Ureter (tissue), 1 donor: ENCODE results near the gene OXER1. TPM values are rescaled to one million over a fixed set of nuclear protein-coding genes. Genes with fewer than 3 reads are reported as not detected.
A peak's percentile ranks its signal among the peaks of the same experiment; 100 is the strongest.

Experiments
- DNase-seq: peaks from one replicate; pipeline ENCODE4 v3.0.0-alpha.2; 2020; ENCODE audit warnings: low spot score
- total RNA-seq: library from RNA; stranded (reverse); gene quantifications from one replicate; pipeline ENCODE4 v1.2.4, GENCODE V29; 2023
- donor health status: DM: yes; HTN: yes; CAD: no.

Gene OXER1
- total RNA-seq, 1 donor from 2014 or later, result 3.1 TPM

- peak; percentile 42 for DNase-seq
These were observed 30.5 kb upstream of the OXER1 start for GRCh38 chr2:42794271-42795046.

GRCh38 chr2:42793334-42794270 is 29.7 kb upstream of the OXER1 start:
- peak; percentile 50 for DNase-seq

- peak; percentile 69 for DNase-seq
These were observed 28.8 kb upstream of the OXER1 start, which contains the start of gene HAAO for GRCh38 chr2:42792583-42793333. HAAO (minus strand) TSS chr2:42792583; CDS start chr2:42792536, 47 bp downstream.

- no peak for DNase-seq
These were observed 28.2 kb upstream of the OXER1 start for GRCh38 chr2:42792087-42792582.

GRCh38 chr2:42791606-42792005 is 27.7 kb upstream of the OXER1 start:
- peak; percentile 39 for DNase-seq

GRCh38 chr2:42789751-42790150 is 25.8 kb upstream of the OXER1 start:
- DNase-seq, result peak; percentile 33

GRCh38 chr2:42788882-42789281 is 24.9 kb upstream of the OXER1 start:
- peak; percentile 30 for DNase-seq

GRCh38 chr2:42788478-42788793 is 24.5 kb upstream of the OXER1 start:
- peak; percentile 12 for DNase-seq

- peak; percentile 39 for DNase-seq
These were observed 24.0 kb upstream of the OXER1 start for GRCh38 chr2:42787788-42788477.

GRCh38 chr2:42787424-42787787 is 23.5 kb upstream of the OXER1 start:
- peak; percentile 23 for DNase-seq

- peak; percentile 38 for DNase-seq
These were observed 22.8 kb upstream of the OXER1 start for GRCh38 chr2:42786561-42787345.

- DNase-seq, result peak; percentile 32
These were observed 20.4 kb upstream of the OXER1 start for GRCh38 chr2:42784204-42784880.

GRCh38 chr2:42783511-42783910 is 19.6 kb upstream of the OXER1 start:
- DNase-seq, result peak; percentile 26

- DNase-seq, result no peak
These were observed 17.2 kb upstream of the OXER1 start for GRCh38 chr2:42781181-42781580.

- peak; percentile 32 for DNase-seq
These were observed 14.2 kb upstream of the OXER1 start for GRCh38 chr2:42777883-42778805.

GRCh38 chr2:42775810-42776209 is 11.9 kb upstream of the OXER1 start:
- DNase-seq, result peak; percentile 20

GRCh38 chr2:42775186-42775585 is 11.3 kb upstream of the OXER1 start:
- no peak for DNase-seq

- DNase-seq, result no peak
These were observed 7.7 kb upstream of the OXER1 start for GRCh38 chr2:42771546-42772153.
